Gastrocnemius medialis (tissue), 4 donors: ENCODE results near the gene AMBRA1. TPM values are rescaled to one million over a fixed set of nuclear protein-coding genes. Genes with fewer than 3 reads are reported as not detected.

Experiments used
- ATAC-seq, 2 donors: fragments of 150-250 bp; one replicate each; pipeline ENCODE4 v1.9.1; 2016
- DNase-seq, 2 donors: peaks; one replicate each; pipeline ENCODE4 v3.0.0-alpha.2; 2019
- H3K27ac ChIP-seq, 4 donors: fragments of 200-600 bp; sonication (generic); 1 replicate in 1 of 4; 2 replicates in 3 of 4; pipeline ENCODE4 v1.5.1; 2016 to 2018; ENCODE audit warnings: mild to moderate bottlenecking in 2 of 4, moderate library complexity in 1 of 4
- H3K27me3 ChIP-seq, 3 donors: fragments of 200-600 bp; sonication (generic) in 2 of 3; 1 replicate in 1 of 3; 2 replicates in 2 of 3; pipeline versions ENCODE4 v1.5.1 to v1.6.0; 2016 to 2019; ENCODE audit warnings: mild to moderate bottlenecking in 1 of 3, moderate library complexity in 1 of 3
- H3K36me3 ChIP-seq, 2 donors: fragments of 200-600 bp; sonication (generic) in 1 of 2; one replicate each; pipeline ENCODE4 v1.5.1; 2017 to 2018
- H3K4me1 ChIP-seq, 2 donors: fragments of 200-600 bp; sonication (generic) in 1 of 2; one replicate each; pipeline ENCODE4 v1.5.1; 2016 to 2017; ENCODE audit warnings: mild to moderate bottlenecking in 2 of 2
- H3K4me3 ChIP-seq, 4 donors: fragments of 200-600 bp; sonication (generic) in 3 of 4; 1 replicate in 1 of 4; 2 replicates in 3 of 4; pipeline ENCODE4 v1.5.1; 2016 to 2019; ENCODE audit warnings: mild to moderate bottlenecking in 2 of 4
- H3K9me3 ChIP-seq, 3 donors: fragments of 200-600 bp; sonication (generic) in 2 of 3; 1 replicate in 1 of 3; 2 replicates in 2 of 3; pipeline ENCODE4 v1.5.1; 2016 to 2019
- CTCF ChIP-seq, 5 experiments: fragments of 450-650 bp in 3 of 5; fragments of 200-600 bp in 2 of 5; sonication (generic) in 2 of 5; IDR thresholded peaks in 4 of 5; conservative IDR thresholded peaks in 1 of 5; 1 replicate in 4 of 5; 2 replicates in 1 of 5; pipeline ENCODE4 v1.5.1; 2016 to 2019; ENCODE audit warnings: antibody characterized with exemption in 5 of 5, mild to moderate bottlenecking in 3 of 5, moderate library complexity in 3 of 5
- POLR2A ChIP-seq, 2 donors: fragments of 450-650 bp; IDR thresholded peaks; one replicate each; pipeline ENCODE4 v1.6.1; 2017; ENCODE audit warnings: antibody characterized with exemption in 2 of 2, mild to moderate bottlenecking in 2 of 2, moderate library complexity in 2 of 2
- in situ Hi-C, 4 donors: fragments of 200-750 bp; cut with MboI; loops; one replicate each; pipeline versions ENCODE4 v1.15.0 to v1.8.0; 2017; ENCODE audit warnings: low sequenced_read_pairs in 4 of 4
- intact Hi-C: fragments of 100-400 bp; cut with DNase I; formaldehyde crosslinking; loops from one replicate; pipeline ENCODE4 v1.15.1; 2023; ENCODE audit warnings: low total_unique reads
- total RNA-seq, 4 donors: library from RNA; depleted of rRNA; stranded (reverse); fragments of >200 nt; gene quantifications; one replicate each; pipeline versions ENCODE4 v1.1.0 to v1.2.3, GENCODE V29; 2016

Gene AMBRA1
- total RNA-seq, 4 donors from 2014 or later, result 17.3 to 24.3 (median 20.7) TPM

GRCh38 chr11:46456269-46457001 is 137.4 kb downstream of the AMBRA1 start:
- Histone ChIP-seq H3K27ac (no peak overlapping the region), H3K4me3 (no peak overlapping the region), H3K4me1 (no peaks in the 10 kb centered on the region), H3K27me3 (no peaks in the 10 kb centered on the region), H3K36me3 (no peaks in the 10 kb centered on the region), H3K9me3 (no peaks in the 10 kb centered on the region)
- ATAC-seq (no peak), DNase-seq (no peak)
- intact Hi-C loops, result no loop called here
- in situ Hi-C loops, result no loop called here
- no peak for TF ChIP-seq POLR2A (IDR thresholded peaks at IDR 0.05)

GRCh38 chr11:46455834-46456233 is 138.0 kb downstream of the AMBRA1 start:
- H3K4me1 ChIP-seq, result no peaks in the 10 kb centered on the region
- in situ Hi-C loops, result no loop called here
- no peaks in the 10 kb centered on the region for H3K9me3 ChIP-seq
- ATAC-seq (no peak), DNase-seq (no peak)
- no peaks in the 10 kb centered on the region for H3K27me3 ChIP-seq
- no peak overlapping the region for H3K4me3 ChIP-seq
- intact Hi-C loops, result no loop called here
- no peaks in the 10 kb centered on the region for H3K36me3 ChIP-seq
- TF ChIP-seq CTCF (IDR thresholded peaks at IDR 0.05 in 4 of 5, conservative IDR thresholded peaks at IDR 0.05 in 1 of 5), result no peak
- no peak for TF ChIP-seq POLR2A (IDR thresholded peaks at IDR 0.05)
- H3K27ac ChIP-seq, result no peak overlapping the region

GRCh38 chr11:46452918-46453517 is 140.8 kb downstream of the AMBRA1 start:
- Histone ChIP-seq H3K9me3 (no peaks in the 10 kb centered on the region), H3K4me1 (peaks cover 0 to 5% of the 10 kb centered on the region in 2 donors), H3K27me3 (no peaks in the 10 kb centered on the region), H3K4me3 (no peak overlapping the region), H3K36me3 (no peaks in the 10 kb centered on the region), H3K27ac (no peak overlapping the region)
- in situ Hi-C loops, result no loop called here
- no peak for TF ChIP-seq POLR2A (IDR thresholded peaks at IDR 0.05)
- TF ChIP-seq CTCF (IDR thresholded peaks at IDR 0.05 in 4 of 5, conservative IDR thresholded peaks at IDR 0.05 in 1 of 5), result no peak
- intact Hi-C loops, result no loop called here
- ATAC-seq (no peak), DNase-seq (no peak)

GRCh38 chr11:46451759-46452158 is 142.1 kb downstream of the AMBRA1 start:
- intact Hi-C loops (no loop called here), in situ Hi-C loops (no loop called here)
- Histone ChIP-seq H3K36me3 (no peaks in the 10 kb centered on the region), H3K4me1 (peaks cover 6 to 10% of the 10 kb centered on the region in 2 donors), H3K4me3 (no peak overlapping the region), H3K27ac (no peak overlapping the region), H3K27me3 (no peaks in the 10 kb centered on the region), H3K9me3 (no peaks in the 10 kb centered on the region)
- ATAC-seq (no peak), DNase-seq (no peak)
- TF ChIP-seq CTCF (IDR thresholded peaks at IDR 0.05 in 4 of 5, conservative IDR thresholded peaks at IDR 0.05 in 1 of 5) (no peak), POLR2A (IDR thresholded peaks at IDR 0.05) (no peak)

- no peak overlapping the region for H3K4me3 ChIP-seq
- H3K9me3 ChIP-seq, result no peaks in the 10 kb centered on the region
- no peak for DNase-seq
- intact Hi-C loops, result no loop called here
- peaks cover 13 to 18% of the 10 kb centered on the region in 2 donors for H3K4me1 ChIP-seq
- in situ Hi-C loops, result no loop called here
- H3K36me3 ChIP-seq, result no peaks in the 10 kb centered on the region
- no peaks in the 10 kb centered on the region for H3K27me3 ChIP-seq
- TF ChIP-seq POLR2A (IDR thresholded peaks at IDR 0.05) (no peak), CTCF (IDR thresholded peaks at IDR 0.05 in 4 of 5, conservative IDR thresholded peaks at IDR 0.05 in 1 of 5) (no peak)
- no peak for ATAC-seq
- no peak overlapping the region for H3K27ac ChIP-seq
Observed at GRCh38 chr11:46450846-46451477, 142.9 kb downstream of the AMBRA1 start.
